ENCODE data around the gene SMARCC1.

- no peak for TF ChIP-seq CTCF (IDR thresholded peaks at IDR 0.05; ENCODE audit: insufficient read depth, low read length)
- TF ChIP-seq REST (IDR thresholded peaks at IDR 0.05; ENCODE audit: insufficient replicate concordance, low read depth): no peak
- no peak for TF ChIP-seq GABPA (IDR thresholded peaks at IDR 0.05; ENCODE audit: low read depth)
- no peak for TF ChIP-seq POLR2AphosphoS5 (IDR thresholded peaks at IDR 0.05; ENCODE audit: low read depth)
Observed at GRCh38 chr3:47658444-47658843, 123.2 kb downstream of the SMARCC1 start.

Data from HL-60 (cell line).